Activated B cell treated with CpG ODN at 0.5 μM for 24 hours (primary cell): Measurements from ENCODE around the gene TRPM4. TPM values are rescaled to one million over a fixed set of nuclear protein-coding genes. Genes with fewer than 3 reads are reported as not detected.
A peak's percentile ranks its signal among the peaks of the same experiment; 100 is the strongest.

Experiments used
- ATAC-seq: fragments of 200-7000 bp; cut with Tn5 transposase; one replicate; pipeline ENCODE4 v1.10.0; 2021; ENCODE audit warnings: low read depth, mild to moderate bottlenecking, moderate library complexity
- CTCF ChIA-PET: fragments of 350-600 bp; sonication (Branson Sonifier 250); formaldehyde crosslinking; loops from one replicate; lab custom pipeline; 2021; ENCODE audit warnings: antibody characterized with exemption; lab: Charles Lee
- POLR2A ChIA-PET: fragments of 350-600 bp; sonication (Branson Sonifier 250); formaldehyde crosslinking; loops from one replicate; lab custom pipeline; 2021; ENCODE audit warnings: antibody characterized with exemption; lab: Charles Lee
- DNase-seq: peaks from one replicate; pipeline ENCODE4 v3.0.0; 2022
- H3K27ac Mint-ChIP-seq: one replicate; pipeline ENCODE4 v1.8.0; 2020; ENCODE audit warnings: mixed read lengths
- H3K27me3 Mint-ChIP-seq: one replicate; pipeline ENCODE4 v1.8.0; 2021; ENCODE audit warnings: mixed read lengths
- H3K36me3 Mint-ChIP-seq: one replicate; pipeline ENCODE4 v1.8.0; 2021; ENCODE audit warnings: low read depth, mixed read lengths
- H3K4me1 Mint-ChIP-seq: one replicate; pipeline ENCODE4 v1.8.0; 2021; ENCODE audit warnings: mixed read lengths
- H3K4me3 Mint-ChIP-seq: one replicate; pipeline ENCODE4 v1.8.0; 2020; ENCODE audit warnings: mild to moderate bottlenecking, mixed read lengths
- H3K9me3 Mint-ChIP-seq: one replicate; pipeline ENCODE4 v1.8.0; 2020; ENCODE audit warnings: mixed read lengths
- CTCF ChIP-seq: fragments of 200-600 bp; IDR thresholded peaks from one replicate; pipeline ENCODE4 v1.8.0; 2022; ENCODE audit warnings: antibody characterized with exemption, mild to moderate bottlenecking
- intact Hi-C: fragments of 100-400 bp; cut with micrococcal nuclease; formaldehyde crosslinking; loops from one replicate; pipeline ENCODE4 v1.15.1; 2024
- total RNA-seq: library from RNA; stranded (reverse); gene quantifications from 2 replicates; pipeline ENCODE4 v1.2.3, GENCODE V29; 2022

The TRPM4 gene
- total RNA-seq, 1 donor from 2014 or later = not detected

- no peak for DNase-seq
- TF ChIP-seq CTCF = no peak
- ATAC-seq = peak; percentile 54
- Mint-ChIP-seq H3K36me3 (no peaks in the 10 kb centered on the region), H3K27me3 (peaks cover 6% of the 10 kb centered on the region), H3K27ac (no peak overlapping the region), H3K9me3 (no peaks in the 10 kb centered on the region), H3K4me3 (no peak overlapping the region), H3K4me1 (peaks cover 6% of the 10 kb centered on the region)
- intact Hi-C loops = loop anchor here (1.0 to 5.0 kb wide), 2 partner anchors 102 to 128 kb away; partner anchors contain the start of gene SLC6A16
- POLR2A ChIA-PET = no interaction called here
- CTCF ChIA-PET = interaction anchor here (0.7 to 3.1 kb wide), 15 partner anchors 8 to 346 kb away, joined by 3 to 17 read pairs (median 5); partner anchors contain the start of genes FLT3LG and PIH1D1
Measured at GRCh38 chr19:49224879-49225278, 67.3 kb downstream of the TRPM4 start.

- no peaks in the 10 kb centered on the region for H3K36me3 Mint-ChIP-seq
- ChIA-PET POLR2A (interaction anchor here (0.6 to 2.0 kb wide), 2 partner anchors 105 to 118 kb away, joined by 3 to 4 read pairs; partner anchors contain the start of gene CD37), CTCF (interaction anchor here (0.7 kb wide), 1 partner anchor 155 kb away, joined by 3 read pairs; no protein-coding TSS in a partner anchor)
- no peak for TF ChIP-seq CTCF
- H3K27ac Mint-ChIP-seq = no peak overlapping the region
- no peak for DNase-seq
- no peak overlapping the region for H3K4me3 Mint-ChIP-seq
- ATAC-seq = no peak
- peaks cover 4% of the 10 kb centered on the region for H3K27me3 Mint-ChIP-seq
- H3K4me1 Mint-ChIP-seq = peaks cover 19% of the 10 kb centered on the region
- intact Hi-C loops = loop anchor here (5.0 kb wide), 1 partner anchor 98 kb away; the partner anchor contains the start of gene SLC6A16
- H3K9me3 Mint-ChIP-seq = no peaks in the 10 kb centered on the region
Measured at GRCh38 chr19:49229416-49229815, 71.8 kb downstream of the TRPM4 start.

- Mint-ChIP-seq H3K4me1 (peaks cover 14% of the 10 kb centered on the region), H3K36me3 (no peaks in the 10 kb centered on the region), H3K4me3 (no peak overlapping the region), H3K9me3 (no peaks in the 10 kb centered on the region), H3K27ac (peak overlapping the region; percentile 21), H3K27me3 (peaks cover 7% of the 10 kb centered on the region)
- no peak for TF ChIP-seq CTCF
- ChIA-PET CTCF (no interaction called here), POLR2A (no interaction called here)
- ATAC-seq = peak; percentile 40
- intact Hi-C loops = no loop called here
- no peak for DNase-seq
Measured at GRCh38 chr19:49231389-49231788, 73.8 kb downstream of the TRPM4 start.

GRCh38 chr19:49231804-49232203, 74.2 kb downstream of the TRPM4 start:
- CTCF ChIA-PET = no interaction called here
- no peak overlapping the region for H3K4me3 Mint-ChIP-seq
- no peak for DNase-seq

GRCh38 chr19:49233163-49233562, 75.6 kb downstream of the TRPM4 start:
- no peak for TF ChIP-seq CTCF
- Mint-ChIP-seq H3K4me1 (peaks cover 14% of the 10 kb centered on the region), H3K27ac (no peak overlapping the region), H3K36me3 (no peaks in the 10 kb centered on the region), H3K9me3 (no peaks in the 10 kb centered on the region), H3K27me3 (peaks cover 7% of the 10 kb centered on the region), H3K4me3 (no peak overlapping the region)
- ChIA-PET POLR2A (no interaction called here), CTCF (no interaction called here)
- ATAC-seq = no peak
- intact Hi-C loops = no loop called here
- DNase-seq = no peak

More at GRCh38 chr19:49231804-49232203, 74.2 kb downstream of the TRPM4 start:
- H3K4me1 Mint-ChIP-seq = peaks cover 14% of the 10 kb centered on the region
- POLR2A ChIA-PET = interaction anchor here (0.5 kb wide), 1 partner anchor 528 kb away, joined by 3 read pairs; no protein-coding TSS in a partner anchor
- no peak for ATAC-seq
- H3K27ac Mint-ChIP-seq = peak overlapping the region; percentile 21
- no peaks in the 10 kb centered on the region for H3K9me3 Mint-ChIP-seq
- H3K36me3 Mint-ChIP-seq = no peaks in the 10 kb centered on the region
- peaks cover 7% of the 10 kb centered on the region for H3K27me3 Mint-ChIP-seq
- no peak for TF ChIP-seq CTCF
- intact Hi-C loops = no loop called here
